ENCODE data around the gene GLUL.
"Not testable (repeated sequence)": the region's sequence is repeated elsewhere in the genome, so short reads cannot be mapped to it uniquely, and the experiment has no call there.

The GLUL gene

DNA sequence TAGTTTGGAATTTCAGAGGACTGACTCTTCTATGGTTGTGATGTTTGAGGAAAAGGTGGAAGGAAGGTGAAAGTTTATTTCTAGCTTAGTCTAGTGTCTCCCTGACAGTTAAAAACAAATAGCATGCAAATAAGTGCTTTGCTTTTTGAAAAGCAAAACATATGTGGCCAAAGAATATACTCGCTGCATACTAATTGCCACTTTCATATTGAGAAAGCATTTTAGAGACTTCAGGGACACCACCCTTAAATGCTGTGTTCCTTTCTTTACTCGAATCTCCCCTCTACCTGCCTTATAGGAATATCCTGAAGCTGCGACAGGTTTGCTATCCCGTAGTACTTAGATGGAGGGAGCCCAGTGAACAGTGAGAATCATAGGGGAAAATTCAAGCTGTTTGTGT lies 23.2 kb downstream of the GLUL start:
- no peak for DNase-seq (ENCODE audit: low read depth)

GRCh38 chr1:182367926-182368325 lies 23.7 kb downstream of the GLUL start:
- DNase-seq (ENCODE audit: low read depth) = no peak

GRCh38 chr1:182366596-182366995 lies 25.0 kb downstream of the GLUL start:
- no peak for DNase-seq (ENCODE audit: low read depth)

DNA sequence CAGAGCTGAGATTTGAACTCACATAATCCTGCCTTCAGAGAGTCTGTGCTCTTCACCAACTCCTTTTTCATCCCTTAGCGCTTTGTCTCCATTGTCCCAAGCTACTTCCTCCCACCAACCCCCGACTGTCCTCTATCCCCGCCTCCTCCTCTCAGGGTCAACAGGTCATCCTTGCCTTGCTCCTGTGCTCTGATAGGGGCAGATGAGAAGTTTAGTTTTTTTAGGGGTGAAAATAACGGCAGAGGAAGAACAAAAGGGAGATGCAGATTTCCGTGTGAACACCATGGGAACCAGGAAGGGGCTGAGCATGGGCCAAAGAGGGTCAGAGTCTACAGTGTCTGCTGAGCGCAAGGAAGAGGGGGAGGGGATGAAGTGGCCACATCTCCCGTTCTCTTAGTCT lies 31.9 kb downstream of the GLUL start:
- DNase-seq (ENCODE audit: low read depth) = no peak

DNA sequence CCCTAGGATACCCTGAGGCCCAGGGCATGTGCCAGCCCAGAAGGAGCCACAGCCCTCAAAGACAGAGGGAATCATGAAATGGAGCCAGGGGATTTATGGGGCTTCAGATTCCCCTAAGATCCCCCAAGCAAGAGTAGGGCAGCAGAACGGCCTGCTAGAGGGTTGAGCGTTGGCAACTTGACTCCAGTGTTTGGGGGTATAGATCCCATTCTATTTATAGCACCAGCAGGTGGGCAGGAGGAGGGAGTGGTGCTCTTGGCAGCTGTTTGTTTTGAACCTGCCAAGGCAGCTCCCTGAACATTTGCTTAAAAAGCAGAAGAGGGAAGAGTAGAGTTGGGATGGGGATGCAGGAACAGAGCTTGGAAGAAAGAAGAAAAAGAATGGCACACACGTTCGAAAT lies 33.7 kb downstream of the GLUL start:
- no peak for DNase-seq (ENCODE audit: low read depth)

GRCh38 chr1:182357171-182357570 lies 34.4 kb downstream of the GLUL start:
- no peak for DNase-seq (ENCODE audit: low read depth)

DNA sequence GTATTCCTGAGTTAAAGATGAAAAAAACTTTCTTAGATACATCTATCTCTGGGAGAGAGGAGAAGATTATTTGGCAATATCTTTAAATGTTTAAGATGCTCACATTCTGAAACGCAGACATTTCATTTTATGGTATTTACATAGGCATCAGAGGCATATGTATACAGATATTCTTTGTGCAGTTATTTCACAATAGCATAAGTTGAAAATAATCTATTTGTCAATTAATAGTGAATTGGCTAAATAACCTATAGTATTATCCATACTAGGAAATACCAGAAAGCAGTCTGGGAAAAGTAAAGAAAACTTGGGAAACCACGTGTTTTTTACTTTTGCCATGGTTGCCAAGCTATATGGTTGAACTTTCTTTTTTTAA lies 35.9 kb downstream of the GLUL start:
- no peak for DNase-seq (ENCODE audit: low read depth)

DNA sequence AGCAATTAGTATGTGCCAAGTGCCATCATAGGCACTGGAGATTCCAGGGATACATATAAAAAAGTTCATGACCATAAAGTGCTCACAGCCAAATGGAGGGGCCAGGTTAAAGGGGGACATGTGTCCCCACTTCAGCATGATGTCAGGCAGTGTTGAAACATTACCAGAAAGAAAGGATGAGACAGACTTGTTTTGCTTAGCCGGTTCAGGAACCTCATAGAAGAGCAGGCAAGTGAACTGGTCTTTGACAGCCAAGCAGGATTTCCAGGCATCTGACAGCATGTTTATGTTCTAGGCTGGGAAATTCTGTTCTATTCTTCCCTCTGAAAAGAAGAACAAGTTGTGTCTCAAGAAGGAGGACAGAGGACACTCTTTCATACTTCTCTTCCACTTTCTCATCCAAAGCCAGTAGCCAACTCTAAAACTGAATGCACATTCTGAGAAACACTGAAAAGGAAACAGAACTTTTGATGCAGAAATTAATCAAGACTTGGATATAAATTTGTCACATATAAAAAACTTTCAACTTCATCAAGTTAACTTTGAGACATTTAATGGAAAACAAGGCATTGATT lies 39.7 kb downstream of the GLUL start:
- DNase-seq (ENCODE audit: low read depth) = no peak

DNA sequence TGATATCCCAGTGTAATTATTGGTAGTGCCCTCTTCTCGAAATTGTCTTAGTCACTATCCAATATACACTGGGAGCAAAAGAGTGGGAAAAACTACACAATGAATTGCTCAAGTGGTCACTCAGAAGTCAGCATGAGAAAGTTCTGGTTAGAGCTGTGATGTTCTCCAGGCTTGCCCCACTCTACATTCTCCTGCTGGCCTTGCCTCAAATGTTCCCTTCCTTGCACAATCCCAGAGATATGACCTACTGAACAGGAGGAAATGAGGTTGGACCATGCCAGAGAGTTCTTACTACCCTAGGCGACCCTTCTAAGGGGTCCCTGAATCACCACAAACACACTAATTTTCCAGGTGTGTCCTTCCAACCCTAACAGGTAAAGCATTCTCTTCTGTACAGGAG lies 40.8 kb downstream of the GLUL start:
- no peak for DNase-seq (ENCODE audit: low read depth)

- peak; percentile 81 for DNase-seq (ENCODE audit: low read depth)
Observed at GRCh38 chr1:182348961-182349747, 42.4 kb downstream of the GLUL start.

DNA sequence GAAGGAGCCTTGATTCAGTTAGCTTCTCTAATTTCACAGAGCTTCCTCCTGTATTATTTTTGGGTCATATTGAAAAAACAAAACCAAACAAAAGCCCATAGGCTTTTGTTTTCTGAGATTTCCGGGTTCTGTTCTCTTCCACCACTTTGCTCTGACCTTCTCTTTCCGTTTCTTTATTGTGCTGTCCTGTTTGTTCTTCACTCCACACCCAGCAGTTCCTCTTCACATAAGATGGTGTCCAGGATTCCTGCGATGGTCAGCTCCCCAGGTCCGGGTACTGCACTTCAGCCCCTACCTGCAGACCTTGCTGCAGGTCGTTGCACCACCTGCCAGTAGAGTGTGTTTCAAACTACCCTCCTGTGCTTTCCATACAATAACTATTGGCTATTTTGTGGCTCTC lies 44.6 kb downstream of the GLUL start:
- DNase-seq (ENCODE audit: low read depth) = no peak

GRCh38 chr1:182340233-182341058 lies 51.1 kb downstream of the GLUL start:
- peak; percentile 91 for DNase-seq (ENCODE audit: low read depth)

DNA sequence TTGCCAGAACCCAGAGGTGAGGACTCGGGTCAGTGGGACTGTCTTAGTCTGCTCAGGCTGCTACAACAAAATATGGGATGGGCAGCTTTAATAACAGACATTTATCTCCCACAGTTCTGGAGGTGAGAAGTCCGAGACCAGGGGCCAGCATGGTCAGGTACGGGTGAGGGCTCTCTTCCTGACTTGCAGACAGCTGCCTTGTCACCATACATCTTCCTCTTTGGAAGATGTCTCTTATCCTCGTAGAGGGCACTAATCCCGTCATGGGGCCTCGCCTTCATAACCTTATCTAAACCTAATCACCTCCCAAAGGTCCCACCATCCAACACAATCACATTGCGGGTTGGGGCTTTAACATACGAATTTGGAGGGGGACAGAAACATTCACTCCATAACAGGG lies 51.9 kb downstream of the GLUL start:
- no peak for DNase-seq (ENCODE audit: low read depth)

DNA sequence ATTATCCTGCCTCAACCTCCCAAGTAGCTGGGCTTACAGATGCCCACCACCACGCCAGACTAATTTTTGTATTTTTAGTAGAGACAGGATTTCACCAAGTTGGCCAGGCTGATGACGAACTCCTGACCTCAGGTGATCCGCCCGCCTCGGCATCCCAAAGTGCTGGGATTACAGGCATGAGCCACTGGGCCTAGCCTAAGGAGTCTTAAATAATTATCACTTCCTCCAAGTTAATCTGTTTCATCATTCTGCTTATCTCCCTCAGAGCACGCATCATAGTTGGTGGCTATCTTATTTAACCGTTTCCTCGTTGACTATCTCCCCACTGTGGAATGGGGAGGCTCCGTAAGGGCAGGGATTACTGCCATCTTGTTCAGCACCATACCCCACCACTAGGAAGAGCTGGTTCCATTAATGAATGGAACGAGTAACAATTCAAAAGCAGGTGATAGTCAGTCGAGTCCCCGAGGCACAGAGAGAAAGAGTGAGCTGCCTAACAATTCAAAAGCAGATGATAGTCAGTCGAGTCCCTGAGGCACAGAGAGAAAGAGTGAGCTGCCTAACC lies 52.7 kb downstream of the GLUL start:
- no peak for DNase-seq (ENCODE audit: low read depth)

- peak; percentile 28 for DNase-seq (ENCODE audit: low read depth)
Observed at GRCh38 chr1:182337736-182338571, 53.6 kb downstream of the GLUL start.

GRCh38 chr1:182335771-182336566 lies 55.6 kb downstream of the GLUL start:
- DNase-seq (ENCODE audit: low read depth) = no peak

GRCh38 chr1:182333071-182333571 lies 58.5 kb downstream of the GLUL start:
- not testable (repeated sequence) for DNase-seq (ENCODE audit: low read depth)

DNA sequence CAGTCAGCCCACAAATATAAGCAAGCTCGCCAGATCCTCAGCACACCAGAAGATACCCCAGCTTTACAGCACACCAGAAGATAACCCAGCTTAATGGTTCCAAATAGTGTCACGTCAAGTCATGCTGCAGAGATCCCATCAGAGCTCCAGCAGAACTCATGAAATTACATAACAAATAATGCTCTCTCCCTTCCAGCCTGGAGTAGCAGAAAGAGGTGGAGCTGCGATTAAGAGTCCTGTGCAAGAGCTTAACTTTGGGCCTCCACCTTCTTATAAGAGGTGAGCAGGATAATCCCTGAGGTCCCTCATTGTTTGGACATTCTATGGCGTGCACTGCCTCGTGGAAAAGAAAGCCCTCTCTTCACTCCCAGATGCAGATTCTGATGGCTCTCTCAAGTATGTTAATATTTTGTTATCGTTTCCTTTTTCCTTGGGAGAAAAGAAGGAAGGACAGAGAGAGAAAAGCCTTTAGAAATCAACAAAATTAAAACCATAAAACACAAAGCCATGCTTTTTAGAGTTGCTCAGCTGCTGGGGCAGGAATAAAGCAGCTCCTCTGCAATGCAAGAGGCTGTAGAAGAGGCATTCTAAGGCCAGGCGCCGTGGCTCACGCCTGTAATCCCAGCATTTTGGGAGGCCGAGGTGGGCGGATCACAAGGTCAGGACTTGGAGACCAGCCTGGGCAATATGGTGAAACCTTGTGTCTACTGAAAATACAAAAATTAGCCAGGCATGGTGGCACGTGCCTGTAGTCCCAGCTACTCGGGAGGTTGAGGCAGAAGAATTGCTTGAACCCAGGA lies 59.1 kb downstream of the GLUL start:
- no peak for DNase-seq (ENCODE audit: low read depth)

Measured in EH (cell line).